HG02938 (cell line): ENCODE data around the gene MAGEA2B.
"Not testable (repeated sequence)": the region's sequence is repeated elsewhere in the genome, so short reads cannot be mapped to it uniquely, and the experiment has no call there.

Source experiments
- ATAC-seq: cut with Tn5 transposase; IDR thresholded peaks from one replicate; pipeline ENCODE4 v1.9.1; 2021; ENCODE audit warnings: mild to moderate bottlenecking, moderate library complexity; ENCODE audit not compliant: unreplicated experiment

Gene MAGEA2B

GRCh38 chrX:152754871-152755270, 40.4 kb downstream of the MAGEA2B start:
- ATAC-seq: not testable (repeated sequence)

GRCh38 chrX:152758918-152759317, 44.5 kb downstream of the MAGEA2B start, which contains the start of gene CSAG3:
TSS of gene CSAG3 (plus strand) at chrX:152759218.
- ATAC-seq: not testable (repeated sequence)

GRCh38 chrX:152759544-152759943, 45.1 kb downstream of the MAGEA2B start:
- ATAC-seq: not testable (repeated sequence)

- not testable (repeated sequence) for ATAC-seq
Observed at GRCh38 chrX:152761582-152761981, 47.2 kb downstream of the MAGEA2B start.

- not testable (repeated sequence) for ATAC-seq
Observed at GRCh38 chrX:152766562-152766961, 52.1 kb downstream of the MAGEA2B start.
